ENCODE results near the gene KHDC3L.

KHDC3L gene

DNA sequence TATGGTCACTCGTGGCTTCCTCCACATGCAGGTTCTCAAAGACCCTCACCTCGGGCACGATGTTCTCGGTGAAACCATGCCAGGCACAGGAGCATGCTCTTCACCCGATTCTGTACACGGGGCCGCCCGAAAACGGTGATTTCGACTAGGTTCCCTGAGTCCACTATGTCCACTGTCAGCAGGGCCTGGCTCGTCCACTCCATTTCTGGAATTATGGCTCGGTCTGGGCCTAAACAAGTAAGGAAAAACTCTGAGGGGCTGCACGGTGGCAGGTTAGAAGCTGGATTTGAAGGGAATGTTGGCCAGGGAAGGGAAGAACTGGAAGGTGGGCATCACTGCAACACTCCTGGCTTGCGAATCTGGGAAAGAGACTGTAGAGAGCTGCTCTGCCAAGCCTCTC lies 6.7 kb downstream of the KHDC3L start:
- H3K4me3 ChIP-seq (ENCODE audit: insufficient read depth in 1 of 2, low read depth in 1 of 2, low read length in 2 of 2): no peak overlapping the region
- H3K14ac ChIP-seq (ENCODE audit: low read length in 2 of 2): no peak overlapping the region
- no peaks in the 10 kb centered on the region for H3K4me1 ChIP-seq (ENCODE audit: control insufficient read depth, insufficient read depth, low read depth, low read length)
- no peak overlapping the region for H2BK15ac ChIP-seq (ENCODE audit: low read depth, poor library complexity, severe bottlenecking)
- H4K8ac ChIP-seq (ENCODE audit: low read length): no peak overlapping the region
- no peak overlapping the region for H3K23ac ChIP-seq (ENCODE audit: low read length in 2 of 2)
- no peak overlapping the region for H3K27ac ChIP-seq (ENCODE audit: low read length, poor library complexity, severe bottlenecking)
- no peak overlapping the region for H2BK5ac ChIP-seq (ENCODE audit: low read depth, low read length, poor library complexity, severe bottlenecking)
- H3K4me2 ChIP-seq (ENCODE audit: low read length, poor library complexity, severe bottlenecking): no peak overlapping the region
- no peaks in the 10 kb centered on the region for H3K36me3 ChIP-seq (ENCODE audit: control insufficient read depth in 1 of 2, insufficient read depth in 2 of 2, low read depth in 1 of 2, low read length in 2 of 2)
- 91% methylated on average over 14 of the region's 14 CpGs for WGBS
- no peak overlapping the region for H3K4ac ChIP-seq (ENCODE audit: low read depth in 1 of 2, low read length in 2 of 2)
- H4K91ac ChIP-seq (ENCODE audit: low read length): no peak overlapping the region
- no peak overlapping the region for H3K9ac ChIP-seq (ENCODE audit: low read length)
- DNase-seq: no peak
- no peak overlapping the region for H2BK12ac ChIP-seq (ENCODE audit: low read length in 2 of 2)
- no peak overlapping the region for H2BK120ac ChIP-seq (ENCODE audit: low read depth, low read length)
- H3K18ac ChIP-seq (ENCODE audit: low read depth in 1 of 2, low read length in 2 of 2): no peak overlapping the region
- H2AK5ac ChIP-seq (ENCODE audit: low read length, severe bottlenecking): no peak overlapping the region
- no peak overlapping the region for H2AFZ ChIP-seq (ENCODE audit: low read depth, low read length)
- no peaks in the 10 kb centered on the region for H3K79me1 ChIP-seq (replicated peaks; ENCODE audit: low read length, poor library complexity, severe bottlenecking)
- H3K9me3 ChIP-seq (ENCODE audit: control insufficient read depth, low read length): peaks cover 11% of the 10 kb centered on the region
- H3K27me3 ChIP-seq (ENCODE audit: control insufficient read depth in 1 of 2, insufficient read depth in 1 of 2, low read length in 2 of 2): no peaks in the 10 kb centered on the region

DNA sequence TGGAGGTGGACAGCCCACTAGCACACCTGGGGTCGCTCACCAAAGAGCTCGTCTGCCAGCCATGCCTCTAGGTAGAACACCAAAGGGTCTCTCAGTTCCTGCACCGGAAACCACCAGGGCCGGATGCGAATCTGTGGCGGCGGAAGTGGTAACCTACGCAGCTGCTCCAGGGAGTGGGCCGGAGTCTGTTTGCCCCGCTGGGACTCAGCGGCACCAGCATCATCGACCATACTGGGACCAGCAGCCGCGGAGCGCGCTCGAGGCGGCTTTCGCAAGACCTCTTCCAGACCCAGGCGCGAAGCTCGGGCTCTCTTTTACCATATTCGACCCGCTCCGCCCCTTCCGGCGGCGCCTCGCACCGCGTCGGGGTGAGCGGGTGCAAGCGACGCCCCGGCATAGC lies 7.1 kb downstream of the KHDC3L start, which contains the start of gene OOEP:
OOEP (minus strand) TSS at position 335 of the 400 bp plus-strand sequence; CDS start at position 230, 105 bp downstream.
- Histone ChIP-seq H2BK15ac (ENCODE audit: low read depth, poor library complexity, severe bottlenecking) (no peak within 1 kb of the TSS), H3K23ac (ENCODE audit: low read length in 2 of 2) (no peak within 1 kb of the TSS), H3K9ac (ENCODE audit: low read length) (no peak within 1 kb of the TSS), H2BK5ac (ENCODE audit: low read depth, low read length, poor library complexity, severe bottlenecking) (no peak within 1 kb of the TSS), H3K36me3 (ENCODE audit: control insufficient read depth in 1 of 2, insufficient read depth in 2 of 2, low read depth in 1 of 2, low read length in 2 of 2) (no peaks in the 10 kb centered on the region), H3K4me3 (ENCODE audit: insufficient read depth in 1 of 2, low read depth in 1 of 2, low read length in 2 of 2) (no peak within 1 kb of the TSS), H3K4me2 (ENCODE audit: low read length, poor library complexity, severe bottlenecking) (no peak within 1 kb of the TSS), H3K4ac (ENCODE audit: low read depth in 1 of 2, low read length in 2 of 2) (no peak within 1 kb of the TSS), H2BK120ac (ENCODE audit: low read depth, low read length) (no peak within 1 kb of the TSS), H3K9me3 (ENCODE audit: control insufficient read depth, low read length) (peaks cover 11% of the 10 kb centered on the region), H3K18ac (ENCODE audit: low read depth in 1 of 2, low read length in 2 of 2) (no peak within 1 kb of the TSS), H2AK5ac (ENCODE audit: low read length, severe bottlenecking) (no peak within 1 kb of the TSS), H3K14ac (ENCODE audit: low read length in 2 of 2) (no peak within 1 kb of the TSS), H3K79me1 (replicated peaks; ENCODE audit: low read length, poor library complexity, severe bottlenecking) (no peaks in the 10 kb centered on the region), H3K27me3 (ENCODE audit: control insufficient read depth in 1 of 2, insufficient read depth in 1 of 2, low read length in 2 of 2) (no peaks in the 10 kb centered on the region), H3K4me1 (ENCODE audit: control insufficient read depth, insufficient read depth, low read depth, low read length) (no peaks in the 10 kb centered on the region), H4K91ac (ENCODE audit: low read length) (no peak within 1 kb of the TSS), H4K8ac (ENCODE audit: low read length) (no peak within 1 kb of the TSS), H2BK12ac (ENCODE audit: low read length in 2 of 2) (no peak within 1 kb of the TSS), H2AFZ (ENCODE audit: low read depth, low read length) (no peak within 1 kb of the TSS), H3K27ac (ENCODE audit: low read length, poor library complexity, severe bottlenecking) (no peak within 1 kb of the TSS)
- DNase-seq: no peak
- WGBS: 97% methylated on average over 36 of the region's 36 CpGs

DNA sequence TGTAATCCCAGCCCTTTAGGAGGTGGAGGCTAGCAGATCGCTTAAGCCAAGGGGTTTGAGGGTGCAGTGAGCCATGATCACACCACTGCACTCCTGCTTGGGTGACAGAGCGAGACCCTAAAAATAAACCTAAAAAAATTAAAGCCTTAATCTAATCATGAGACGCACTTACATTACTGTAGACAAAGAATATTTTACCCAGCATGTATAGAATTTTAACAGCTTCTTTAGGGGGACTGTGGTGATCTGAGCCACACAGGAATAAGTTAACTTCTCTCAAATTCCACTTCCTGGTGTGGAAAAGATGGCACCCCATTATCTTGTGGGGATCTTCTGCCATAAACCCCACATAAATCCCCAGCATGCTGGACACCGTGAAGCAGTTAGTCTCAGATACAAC lies 9.5 kb downstream of the KHDC3L start:
- Histone ChIP-seq H3K36me3 (ENCODE audit: control insufficient read depth in 1 of 2, insufficient read depth in 2 of 2, low read depth in 1 of 2, low read length in 2 of 2) (no peaks in the 10 kb centered on the region), H3K79me1 (replicated peaks; ENCODE audit: low read length, poor library complexity, severe bottlenecking) (no peaks in the 10 kb centered on the region), H2BK12ac (ENCODE audit: low read length in 2 of 2) (no peak overlapping the region), H3K27ac (ENCODE audit: low read length, poor library complexity, severe bottlenecking) (no peak overlapping the region), H4K91ac (ENCODE audit: low read length) (no peak overlapping the region), H2BK120ac (ENCODE audit: low read depth, low read length) (no peak overlapping the region), H4K8ac (ENCODE audit: low read length) (no peak overlapping the region), H2BK15ac (ENCODE audit: low read depth, poor library complexity, severe bottlenecking) (no peak overlapping the region), H2AK5ac (ENCODE audit: low read length, severe bottlenecking) (no peak overlapping the region), H3K4me3 (ENCODE audit: insufficient read depth in 1 of 2, low read depth in 1 of 2, low read length in 2 of 2) (no peak overlapping the region), H3K4me2 (ENCODE audit: low read length, poor library complexity, severe bottlenecking) (no peak overlapping the region), H3K14ac (ENCODE audit: low read length in 2 of 2) (no peak overlapping the region), H3K4me1 (ENCODE audit: control insufficient read depth, insufficient read depth, low read depth, low read length) (peaks cover 1% of the 10 kb centered on the region), H3K9me3 (ENCODE audit: control insufficient read depth, low read length) (peaks cover 11% of the 10 kb centered on the region), H2BK5ac (ENCODE audit: low read depth, low read length, poor library complexity, severe bottlenecking) (no peak overlapping the region), H3K4ac (ENCODE audit: low read depth in 1 of 2, low read length in 2 of 2) (no peak overlapping the region), H3K27me3 (ENCODE audit: control insufficient read depth in 1 of 2, insufficient read depth in 1 of 2, low read length in 2 of 2) (no peaks in the 10 kb centered on the region), H3K18ac (ENCODE audit: low read depth in 1 of 2, low read length in 2 of 2) (no peak overlapping the region), H3K9ac (ENCODE audit: low read length) (no peak overlapping the region), H2AFZ (ENCODE audit: low read depth, low read length) (no peak overlapping the region), H3K23ac (ENCODE audit: low read length in 2 of 2) (no peak overlapping the region)
- WGBS: 97% methylated on average over 4 of the region's 4 CpGs
- DNase-seq: no peak

DNA sequence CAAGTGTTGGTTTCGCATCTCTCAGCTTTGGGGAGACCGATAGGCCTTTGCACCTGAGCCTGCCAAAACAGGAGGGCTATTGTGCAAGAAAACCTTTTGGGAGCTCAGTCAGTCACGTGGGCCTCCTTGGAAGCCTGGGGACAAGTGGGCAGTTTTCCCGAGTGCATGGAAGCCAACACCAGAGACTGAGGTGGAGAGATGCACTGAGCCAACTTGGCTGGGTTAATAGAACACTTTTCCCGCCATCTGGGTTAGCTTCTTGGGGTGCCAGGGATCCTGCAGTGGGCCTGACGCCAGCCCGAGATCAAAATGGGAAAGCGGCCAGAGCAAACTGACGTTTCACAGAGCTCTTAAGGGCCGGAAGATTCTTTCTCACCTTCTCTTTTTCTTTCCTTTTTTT lies 10.1 kb downstream of the KHDC3L start:
- no peak overlapping the region for H2BK120ac ChIP-seq (ENCODE audit: low read depth, low read length)
- H4K91ac ChIP-seq (ENCODE audit: low read length): no peak overlapping the region
- H3K9me3 ChIP-seq (ENCODE audit: control insufficient read depth, low read length): peaks cover 11% of the 10 kb centered on the region
- no peak overlapping the region for H4K8ac ChIP-seq (ENCODE audit: low read length)
- no peak overlapping the region for H3K4ac ChIP-seq (ENCODE audit: low read depth in 1 of 2, low read length in 2 of 2)
- no peak overlapping the region for H3K27ac ChIP-seq (ENCODE audit: low read length, poor library complexity, severe bottlenecking)
- no peak overlapping the region for H3K14ac ChIP-seq (ENCODE audit: low read length in 2 of 2)
- DNase-seq: no peak
- no peak overlapping the region for H2BK15ac ChIP-seq (ENCODE audit: low read depth, poor library complexity, severe bottlenecking)
- H3K9ac ChIP-seq (ENCODE audit: low read length): no peak overlapping the region
- no peak overlapping the region for H3K4me3 ChIP-seq (ENCODE audit: insufficient read depth in 1 of 2, low read depth in 1 of 2, low read length in 2 of 2)
- no peak overlapping the region for H2AK5ac ChIP-seq (ENCODE audit: low read length, severe bottlenecking)
- no peak overlapping the region for H2BK12ac ChIP-seq (ENCODE audit: low read length in 2 of 2)
- H3K36me3 ChIP-seq (ENCODE audit: control insufficient read depth in 1 of 2, insufficient read depth in 2 of 2, low read depth in 1 of 2, low read length in 2 of 2): no peaks in the 10 kb centered on the region
- H3K79me1 ChIP-seq (replicated peaks; ENCODE audit: low read length, poor library complexity, severe bottlenecking): no peaks in the 10 kb centered on the region
- 88% methylated on average over 10 of the region's 10 CpGs for WGBS
- H3K27me3 ChIP-seq (ENCODE audit: control insufficient read depth in 1 of 2, insufficient read depth in 1 of 2, low read length in 2 of 2): no peaks in the 10 kb centered on the region
- no peak overlapping the region for H3K23ac ChIP-seq (ENCODE audit: low read length in 2 of 2)
- H2BK5ac ChIP-seq (ENCODE audit: low read depth, low read length, poor library complexity, severe bottlenecking): no peak overlapping the region
- H3K4me2 ChIP-seq (ENCODE audit: low read length, poor library complexity, severe bottlenecking): no peak overlapping the region
- no peak overlapping the region for H3K18ac ChIP-seq (ENCODE audit: low read depth in 1 of 2, low read length in 2 of 2)
- peaks cover 1% of the 10 kb centered on the region for H3K4me1 ChIP-seq (ENCODE audit: control insufficient read depth, insufficient read depth, low read depth, low read length)
- H2AFZ ChIP-seq (ENCODE audit: low read depth, low read length): no peak overlapping the region

Measured in mesenchymal stem cell (in vitro differentiated cells and primary cell).